GM12878 (cell line): ENCODE data around the gene IMMT. TPM values are rescaled to one million over a fixed set of nuclear protein-coding genes. Genes with fewer than 3 reads are reported as not detected.

ENCODE experiments used
- ATAC-seq: fragments of 200-7000 bp; cut with Tn5 transposase; 3 replicates; pipeline ENCODE4 v1.9.1; 2020; ENCODE audit warnings: mild to moderate bottlenecking, moderate library complexity
- BruUV-seq: library from RNA; stranded (reverse); fragments of 400-500 nt; replicated peaks from 2 replicates; lab custom pipeline; 2021; lab: Mats Ljungman, UMichigan
- CTCF ChIA-PET: fragments of 300-600 bp; sonication (Branson Sonifier 250); formaldehyde crosslinking; extraction: SDS; loops from one replicate; lab custom pipeline; 2021; ENCODE audit warnings: inconsistent platforms; lab: Yijun Ruan, JAX
- POLR2A ChIA-PET: fragments of 350-600 bp; formaldehyde crosslinking; extraction: SDS; loops from one replicate; lab custom pipeline; 2021; ENCODE audit warnings: inconsistent platforms; lab: Charles Lee
- RAD21 ChIA-PET: fragments of 300-600 bp; sonication (Branson Sonifier 250); formaldehyde crosslinking; loops from one replicate; lab custom pipeline; 2023; ENCODE audit warnings: antibody characterized with exemption; ENCODE audit not compliant: unreplicated experiment; lab: Charles Lee
- SMC1A ChIA-PET: fragments of 300-600 bp; sonication (Branson Sonifier 250); formaldehyde crosslinking; loops from one replicate; lab custom pipeline; 2023; ENCODE audit not compliant: unreplicated experiment, uncharacterized antibody; lab: Charles Lee
- DNase-seq: peaks from one replicate; pipeline ENCODE4 v3.0.0-alpha.2; 2011; ENCODE audit warnings: low read depth, low spot score
- FAIRE-seq: peaks from 3 replicates; lab custom pipeline; 2011; peaks lifted over from hg19 to GRCh38; lab: Jason Lieb, UNC
- H2AFZ ChIP-seq: 2 replicates; pipeline ENCODE4 v1.6.0; 2011; ENCODE audit warnings: low read depth, low read length, control low read depth; ENCODE audit not compliant: control insufficient read depth
- H3K27ac ChIP-seq: 2 replicates; pipeline ENCODE4 v1.5.1; 2011; ENCODE audit warnings: control low read depth; ENCODE audit not compliant: control insufficient read depth, insufficient read depth
- H3K27me3 ChIP-seq, 2 experiments: replicated peaks in 1 of 2; 2 replicates each; pipeline versions ENCODE4 v1.6.0 to v1.6.1; 2011; ENCODE audit warnings: low read length in 1 of 2; ENCODE audit not compliant: control insufficient read depth in 2 of 2, insufficient read depth in 2 of 2
- H3K36me3 ChIP-seq, 2 experiments: 2 replicates each; pipeline ENCODE4 v1.5.1; 2011; ENCODE audit warnings: low read length in 1 of 2; ENCODE audit not compliant: control insufficient read depth in 2 of 2, insufficient read depth in 2 of 2
- H3K4me1 ChIP-seq: 2 replicates; pipeline ENCODE4 v1.6.1; 2011; ENCODE audit warnings: mild to moderate bottlenecking, low read length, moderate library complexity, mixed read lengths; ENCODE audit not compliant: control insufficient read depth, insufficient read depth
- H3K4me2 ChIP-seq: 2 replicates; pipeline ENCODE4 v1.6.0; 2011; ENCODE audit warnings: control low read depth; ENCODE audit not compliant: control insufficient read depth, insufficient read depth
- H3K4me3 ChIP-seq: fragments of 200-600 bp; sonication (generic); 2 replicates; pipeline ENCODE4 v1.5.1; 2016
- H3K79me2 ChIP-seq: 2 replicates; pipeline ENCODE4 v1.6.0; 2011; ENCODE audit warnings: low read length; ENCODE audit not compliant: control insufficient read depth, insufficient read depth
- H3K9ac ChIP-seq: 2 replicates; pipeline ENCODE4 v1.8.0; 2011; ENCODE audit warnings: low read length, control low read depth, mixed read lengths; ENCODE audit not compliant: control insufficient read depth, insufficient read depth
- H3K9me3 ChIP-seq: replicated peaks from 3 replicates; pipeline ENCODE4 v1.5.1; 2011; ENCODE audit warnings: mild to moderate bottlenecking, low read length; ENCODE audit not compliant: control insufficient read depth, insufficient read depth
- H4K20me1 ChIP-seq: 2 replicates; pipeline ENCODE4 v1.6.0; 2011; ENCODE audit not compliant: control insufficient read depth, insufficient read depth
- BACH1 ChIP-seq: fragments of 450-650 bp; IDR thresholded peaks from 2 replicates; pipeline ENCODE4 v1.6.1; 2017; ENCODE audit warnings: mild to moderate bottlenecking, borderline replicate concordance
- CTCF ChIP-seq, 3 experiments: IDR thresholded peaks in 2 of 3; conservative IDR thresholded peaks in 1 of 3; 2 replicates each; pipeline ENCODE4 v1.5.1; 2011; ENCODE audit warnings: low read depth in 3 of 3, low read length in 3 of 3, mild to moderate bottlenecking in 3 of 3, control low read depth in 2 of 3, moderate library complexity in 2 of 3, inconsistent platforms in 1 of 3, mixed read lengths in 1 of 3; ENCODE audit not compliant: control insufficient read depth in 2 of 3, insufficient read depth in 1 of 3; ENCODE audit errors: extremely low read depth in 1 of 3
- EED ChIP-seq: sonication (generic); IDR thresholded peaks from 2 replicates; pipeline ENCODE4 v1.6.1; 2016; ENCODE audit warnings: antibody characterized with exemption, low read depth
- PML ChIP-seq: IDR thresholded peaks from 2 replicates; pipeline ENCODE4 v1.6.1; 2012; ENCODE audit warnings: low read length, inconsistent platforms
- RELB ChIP-seq: fragments of 450-650 bp; IDR thresholded peaks from 2 replicates; pipeline ENCODE4 v1.6.1; 2017; ENCODE audit warnings: low read depth, mild to moderate bottlenecking, moderate library complexity
- YY1 ChIP-seq: IDR thresholded peaks from 2 replicates; pipeline ENCODE4 v1.6.1; 2011; ENCODE audit warnings: low read depth, mild to moderate bottlenecking, low read length
- ZBED1 ChIP-seq: IDR thresholded peaks from 2 replicates; pipeline ENCODE4 v1.6.1; 2016; ENCODE audit warnings: borderline replicate concordance
- ZBTB11 ChIP-seq: fragments of 450-650 bp; formaldehyde crosslinking; IDR thresholded peaks from 2 replicates; pipeline ENCODE4 v1.5.0; 2022; ENCODE audit warnings: mild to moderate bottlenecking, missing genetic modification characterization
- ZNF687 ChIP-seq: fragments of 450-650 bp; IDR thresholded peaks from 2 replicates; pipeline ENCODE4 v1.6.1; 2017; ENCODE audit warnings: mild to moderate bottlenecking, moderate library complexity
- WGBS: methylation state at CpG from one replicate; pipeline ENCODE4 v1.1.6; 2016; ENCODE audit warnings: low lambda C conversion rate; ENCODE audit not compliant: insufficient replicate concordance, insufficient coverage; ENCODE audit errors: missing lambda C conversion rate; 5-methylcytosine and 5-hydroxymethylcytosine counted together
- in situ Hi-C: fragments of 300-500 bp; cut with MboI; formaldehyde crosslinking; loops from 9 replicates; pipeline ENCODE4 v1.14.3; 2018; ENCODE audit warnings: mixed read lengths
- intact Hi-C: fragments of 100-400 bp; cut with micrococcal nuclease; formaldehyde crosslinking; loops from one replicate; pipeline ENCODE4 v1.14.2; 2022; ENCODE audit not compliant: unreplicated experiment
- polyA plus RNA-seq, 11 experiments: library from polyadenylated mRNA; depleted of rRNA in 4 of 11; unstranded in 6 of 11; stranded (reverse) in 5 of 11; fragments of >200 nt; fragmentation: Nextera tagmentation in 4 of 11; fragmentation: Illumina TruSeq in 1 of 11; extraction: Ambion mirVana in 4 of 11; extraction: Trizol in 1 of 11; gene quantifications; 1 replicate in 1 of 11; 2 replicates in 10 of 11; pipeline versions ENCODE4 v1.2.1 to v1.2.3, GENCODE V29; 2011 to 2016; ENCODE audit warnings: inconsistent platforms in 2 of 11, missing spikeins in 2 of 11, low read depth in 1 of 11
- total RNA-seq, 4 experiments: library from RNA; depleted of rRNA in 3 of 4; stranded (reverse); fragments of >200 nt in 3 of 4; fragmentation: Illumina TruSeq in 1 of 4; extraction: Trizol in 1 of 4; gene quantifications; 2 replicates each; pipeline versions ENCODE4 v1.2.1 to v1.2.3, GENCODE V29; 2013 to 2021

IMMT gene
- total and polyA plus RNA-seq, 10 of the 15 experiments (the other 5 are each of a cell fraction or from before 2014, with no cell fraction given) = 78.4 to 149 (median 98.7) TPM

GRCh38 chr2:86224645-86225355 lies 29.5 kb upstream of the IMMT start:
- no peaks in the 10 kb centered on the region for H3K36me3 ChIP-seq
- SMC1A ChIA-PET = interaction anchor here (0.6 to 7.1 kb wide), 17 partner anchors 12 to 148 kb away, joined by 3 to 178 read pairs (median 6); no protein-coding TSS in a partner anchor
- no peaks in the 10 kb centered on the region for H4K20me1 ChIP-seq
- no peaks in the 10 kb centered on the region for H3K9me3 ChIP-seq
- H2AFZ ChIP-seq = peak overlapping the region; percentile 20
- intact Hi-C loops (loop anchor here (10.0 kb wide), 1 partner anchor 220 kb away; the partner anchor contains the start of gene KDM3A), in situ Hi-C loops (loop anchor here (5.0 kb wide), 2 partner anchors 73 to 138 kb away; no protein-coding TSS in a partner anchor)
- H3K4me1 ChIP-seq = peaks cover 32% of the 10 kb centered on the region
- CTCF ChIA-PET = interaction anchor here (0.6 to 9.0 kb wide), 18 partner anchors 9 to 217 kb away, joined by 3 to 278 read pairs (median 4); no protein-coding TSS in a partner anchor
- RAD21 ChIA-PET = interaction anchor here (0.6 to 10.1 kb wide), 18 partner anchors 10 to 217 kb away, joined by 3 to 181 read pairs (median 4); partner anchors contain the start of gene KDM3A
- TSS peak; percentile 74 for BruUV-seq
- FAIRE-seq = no peak
- peak overlapping the region; percentile 82; the same call in 1 of the 2 replicates for H3K27ac ChIP-seq
- H3K4me2 ChIP-seq = peak overlapping the region; percentile 81; the same call in 1 of the 2 replicates
- ATAC-seq = peak; percentile 32; the same call in 2 of the 3 replicates
- DNase-seq = no peak
- no peaks in the 10 kb centered on the region for H3K79me2 ChIP-seq
- POLR2A ChIA-PET = interaction anchor here (0.5 to 2.3 kb wide), 7 partner anchors 25 to 216 kb away, joined by 3 to 21 read pairs (median 3); partner anchors contain the start of gene KDM3A
- H3K9ac ChIP-seq = no peak overlapping the region; the same call in 1 of the 2 replicates
- H3K27me3 ChIP-seq = no peaks in the 10 kb centered on the region
- 78% methylated on average over 9 of the region's 9 CpGs for WGBS
- no peak overlapping the region for H3K4me3 ChIP-seq
- TF ChIP-seq CTCF (IDR thresholded peaks at IDR 0.05 in 2 of 3, conservative IDR thresholded peaks at IDR 0.05 in 1 of 3; ENCODE audit: control insufficient read depth in 2 of 3, extremely low read depth in 1 of 3, insufficient read depth in 1 of 3, low read depth in 3 of 3, low read length in 3 of 3) (peak in 2 of 3 experiments; percentile 14 to 51; a peak in 2 of 6 replicates), EED (no peak), ZBTB11 (CRISPR knock-in tag) (no peak), PML (no peak), ZBED1 (no peak), RELB (no peak), ZNF687 (no peak), YY1 (0 out of 2 replicates have a peak, but pooled peaks have one; percentile 15), BACH1 (no peak)
